Type B pancreatic cell (in vitro differentiated cells): ENCODE data around the gene DOCK1. TPM values are rescaled to one million over a fixed set of nuclear protein-coding genes. Genes with fewer than 3 reads are reported as not detected.

ENCODE experiments used
- DNase-seq: peaks from one replicate; pipeline ENCODE4 v3.0.0; 2021; ENCODE audit warnings: mixed read lengths; ENCODE audit not compliant: unreplicated experiment; ENCODE audit errors: extremely low spot score
- H3K27ac Mint-ChIP-seq: 2 replicates; pipeline ENCODE4 v1.8.0; 2021; ENCODE audit warnings: mild to moderate bottlenecking, mixed read lengths
- H3K27me3 Mint-ChIP-seq: 2 replicates; pipeline ENCODE4 v1.8.0; 2021; ENCODE audit warnings: mixed read lengths
- H3K36me3 Mint-ChIP-seq: 2 replicates; pipeline ENCODE4 v1.8.0; 2021; ENCODE audit warnings: mixed read lengths
- H3K4me1 Mint-ChIP-seq: one replicate; pipeline ENCODE4 v1.8.0; 2021; ENCODE audit warnings: mixed read lengths; ENCODE audit not compliant: unreplicated experiment
- H3K4me3 Mint-ChIP-seq: 2 replicates; pipeline ENCODE4 v1.8.0; 2021; ENCODE audit warnings: mild to moderate bottlenecking, mixed read lengths
- H3K9me3 Mint-ChIP-seq: 2 replicates; pipeline ENCODE4 v1.8.0; 2021; ENCODE audit warnings: mixed read lengths
- total RNA-seq: library from RNA; stranded (reverse); gene quantifications from 2 replicates; pipeline ENCODE4 v1.2.1, GENCODE V29; 2021; ENCODE audit warnings: low replicate concordance
- TF ChIP-seq, protein P1 (sequence below): fragments of 200-600 bp; sonication (generic); conservative IDR thresholded peaks from 2 replicates; pipeline ENCODE4 v1.5.0; 2021; ENCODE audit warnings: antibody characterized with exemption, mild to moderate bottlenecking

Gene DOCK1
- total RNA-seq, 1 donor from 2014 or later, result 67.4 TPM

DNA sequence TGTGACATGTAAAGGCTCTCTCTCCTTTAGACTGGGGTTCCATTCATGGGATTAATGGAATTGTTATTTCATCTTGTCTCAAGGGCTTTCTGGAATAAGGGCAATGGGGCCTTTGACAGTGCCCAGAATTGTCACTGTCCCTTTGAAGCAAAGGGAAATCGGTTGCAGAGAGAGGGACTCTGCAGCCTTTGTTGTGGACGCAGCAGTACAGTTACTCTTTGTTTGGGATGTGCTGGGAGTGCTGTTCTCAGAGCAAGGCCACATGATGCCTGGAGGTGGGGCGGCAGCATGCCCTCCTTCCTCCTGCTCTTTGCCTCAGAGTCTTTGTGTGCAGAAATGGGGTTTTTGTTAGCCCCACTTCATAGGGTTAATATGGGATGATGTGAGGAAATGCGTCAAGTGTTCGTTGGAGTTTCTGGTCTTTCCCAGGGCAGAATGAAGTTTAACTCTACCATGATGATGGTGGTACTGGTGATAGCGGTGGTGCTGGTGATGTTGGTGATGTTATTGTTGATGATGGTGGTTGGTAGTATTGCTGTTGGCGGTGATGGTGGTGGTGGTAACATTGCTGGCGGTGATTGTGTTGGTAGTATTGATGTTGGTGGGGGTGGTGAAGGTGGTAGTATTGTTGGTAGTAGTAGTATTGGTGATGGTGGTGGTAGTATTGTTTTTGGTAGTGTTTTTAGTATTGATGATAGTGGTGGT, 45.3 kb downstream of the DOCK1 start:
- TF ChIP-seq, protein P1, sequence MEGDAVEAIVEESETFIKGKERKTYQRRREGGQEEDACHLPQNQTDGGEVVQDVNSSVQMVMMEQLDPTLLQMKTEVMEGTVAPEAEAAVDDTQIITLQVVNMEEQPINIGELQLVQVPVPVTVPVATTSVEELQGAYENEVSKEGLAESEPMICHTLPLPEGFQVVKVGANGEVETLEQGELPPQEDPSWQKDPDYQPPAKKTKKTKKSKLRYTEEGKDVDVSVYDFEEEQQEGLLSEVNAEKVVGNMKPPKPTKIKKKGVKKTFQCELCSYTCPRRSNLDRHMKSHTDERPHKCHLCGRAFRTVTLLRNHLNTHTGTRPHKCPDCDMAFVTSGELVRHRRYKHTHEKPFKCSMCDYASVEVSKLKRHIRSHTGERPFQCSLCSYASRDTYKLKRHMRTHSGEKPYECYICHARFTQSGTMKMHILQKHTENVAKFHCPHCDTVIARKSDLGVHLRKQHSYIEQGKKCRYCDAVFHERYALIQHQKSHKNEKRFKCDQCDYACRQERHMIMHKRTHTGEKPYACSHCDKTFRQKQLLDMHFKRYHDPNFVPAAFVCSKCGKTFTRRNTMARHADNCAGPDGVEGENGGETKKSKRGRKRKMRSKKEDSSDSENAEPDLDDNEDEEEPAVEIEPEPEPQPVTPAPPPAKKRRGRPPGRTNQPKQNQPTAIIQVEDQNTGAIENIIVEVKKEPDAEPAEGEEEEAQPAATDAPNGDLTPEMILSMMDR, result no peak
- H3K36me3 Mint-ChIP-seq, result peaks cover 4% of the 10 kb centered on the region
- H3K4me1 Mint-ChIP-seq, result peaks cover 2% of the 10 kb centered on the region
- no peaks in the 10 kb centered on the region for H3K27me3 Mint-ChIP-seq
- H3K4me3 Mint-ChIP-seq, result no peak overlapping the region
- DNase-seq, result no peak
- no peak overlapping the region for H3K27ac Mint-ChIP-seq
- H3K9me3 Mint-ChIP-seq, result no peaks in the 10 kb centered on the region

DNA sequence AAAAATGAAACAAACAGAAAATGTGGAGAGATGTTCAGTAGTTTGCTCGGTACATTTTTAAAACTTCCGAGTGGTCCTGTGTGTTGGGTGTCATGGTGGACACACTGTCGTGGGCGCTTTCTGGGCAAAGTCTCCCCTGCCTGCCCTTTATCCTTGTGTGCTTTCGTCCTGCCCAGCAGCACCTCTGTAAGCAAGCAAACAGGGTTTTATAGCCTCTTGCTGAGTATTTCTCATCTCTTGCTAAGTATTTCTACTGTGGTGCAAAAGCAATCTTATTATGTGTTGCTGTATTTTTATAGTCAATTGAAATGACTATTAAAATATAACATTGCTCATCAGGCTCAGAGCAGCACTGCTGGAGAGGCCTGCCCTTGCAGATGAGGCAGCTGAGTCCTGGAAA, 48.7 kb downstream of the DOCK1 start:
- TF ChIP-seq, protein P1, result no peak
- Mint-ChIP-seq H3K9me3 (no peaks in the 10 kb centered on the region), H3K4me1 (peaks cover 7% of the 10 kb centered on the region), H3K36me3 (peaks cover 4% of the 10 kb centered on the region), H3K4me3 (no peak overlapping the region), H3K27me3 (no peaks in the 10 kb centered on the region), H3K27ac (no peak overlapping the region)
- no peak for DNase-seq

DNA sequence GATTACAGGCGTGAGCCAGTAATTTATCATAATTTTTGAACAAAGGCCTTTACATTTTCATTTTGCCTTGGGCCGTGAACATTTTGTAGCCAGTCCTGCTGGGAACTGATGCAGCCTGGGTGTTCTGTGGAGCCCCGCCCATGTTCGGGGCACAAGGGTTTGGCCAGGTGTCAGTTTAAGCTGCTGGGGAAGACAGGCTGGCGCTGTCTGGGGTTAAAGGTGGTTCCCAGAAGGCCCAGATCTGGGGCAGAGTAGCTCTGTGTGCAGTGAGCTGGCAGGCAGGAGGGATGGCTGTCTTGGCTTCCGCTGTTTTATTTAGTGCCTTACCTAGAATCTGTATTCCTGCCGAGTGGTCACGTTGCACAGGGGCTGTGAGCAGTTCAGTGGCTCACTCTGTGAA, 50.2 kb downstream of the DOCK1 start:
- H3K27me3 Mint-ChIP-seq, result no peaks in the 10 kb centered on the region
- no peak overlapping the region for H3K27ac Mint-ChIP-seq
- no peaks in the 10 kb centered on the region for H3K9me3 Mint-ChIP-seq
- no peak for DNase-seq
- H3K4me3 Mint-ChIP-seq, result no peak overlapping the region
- TF ChIP-seq, protein P1, result no peak
- peaks cover 4% of the 10 kb centered on the region for H3K36me3 Mint-ChIP-seq
- peaks cover 11% of the 10 kb centered on the region for H3K4me1 Mint-ChIP-seq

DNA sequence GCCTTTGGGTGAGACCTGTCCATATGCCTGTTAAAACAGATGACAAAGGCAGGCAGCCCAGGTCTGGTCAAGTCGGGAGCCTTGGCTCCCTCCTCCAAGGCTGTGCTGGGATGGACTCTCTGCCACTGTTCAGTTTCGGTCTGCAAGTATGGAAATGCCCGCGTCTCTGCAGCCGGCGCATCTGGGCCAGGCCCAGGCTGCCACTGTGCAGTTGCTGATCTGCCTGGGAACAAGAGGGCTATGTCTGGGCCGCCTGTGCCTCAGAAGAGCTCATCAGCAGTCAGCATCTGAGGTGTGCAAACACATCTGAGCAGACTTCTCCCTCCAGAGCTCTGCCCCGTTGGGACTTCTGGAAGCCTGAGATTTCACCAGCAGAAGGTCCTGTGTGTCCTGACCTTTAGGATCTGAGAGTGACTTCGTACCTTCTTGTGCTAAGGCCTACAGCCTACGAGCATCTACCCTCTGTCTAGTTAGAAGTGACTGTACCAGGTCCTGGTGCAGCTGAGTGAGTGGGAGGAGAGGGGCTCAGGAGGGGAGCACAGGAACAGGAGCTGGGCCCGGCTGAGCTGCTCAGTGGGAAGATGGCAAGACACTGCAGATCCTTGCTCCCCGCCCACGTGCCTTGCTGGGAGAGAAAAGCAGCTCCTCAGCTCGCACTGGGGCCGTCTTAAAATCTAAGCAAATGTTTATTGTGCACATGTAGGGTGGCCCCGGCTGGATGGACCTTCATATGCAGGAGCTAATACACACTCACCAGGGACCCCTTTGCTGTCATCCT, 50.9 kb downstream of the DOCK1 start:
- DNase-seq, result no peak
- no peak overlapping the region for H3K27ac Mint-ChIP-seq
- H3K4me3 Mint-ChIP-seq, result no peak overlapping the region
- peaks cover 11% of the 10 kb centered on the region for H3K4me1 Mint-ChIP-seq
- H3K9me3 Mint-ChIP-seq, result no peaks in the 10 kb centered on the region
- H3K36me3 Mint-ChIP-seq, result peaks cover 4% of the 10 kb centered on the region
- TF ChIP-seq, protein P1, result no peak
- H3K27me3 Mint-ChIP-seq, result no peaks in the 10 kb centered on the region

DNA sequence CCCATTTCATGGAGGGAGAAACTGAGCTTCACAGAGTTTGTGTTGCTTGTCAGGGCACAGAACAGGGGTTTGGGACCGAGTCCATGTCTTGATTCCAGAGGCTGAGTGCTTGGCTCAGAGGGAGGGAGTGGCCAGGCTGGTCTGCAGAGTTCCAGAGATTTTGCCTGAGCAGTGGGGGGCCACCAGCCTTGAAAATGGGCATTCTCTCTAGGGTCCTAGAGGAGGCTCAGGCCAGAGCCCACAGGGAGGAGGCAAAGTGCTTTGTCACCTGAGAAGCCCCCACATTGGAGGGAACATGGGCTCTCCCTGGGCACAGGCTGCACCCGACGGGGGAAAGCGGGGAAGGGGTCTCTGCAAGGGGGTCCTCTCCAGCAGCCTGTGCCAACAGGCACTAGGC, 51.5 kb downstream of the DOCK1 start:
- Mint-ChIP-seq H3K36me3 (peaks cover 8% of the 10 kb centered on the region), H3K9me3 (peaks cover 3% of the 10 kb centered on the region), H3K27me3 (no peaks in the 10 kb centered on the region), H3K4me1 (peaks cover 11% of the 10 kb centered on the region), H3K27ac (no peak overlapping the region), H3K4me3 (no peak overlapping the region)
- TF ChIP-seq, protein P1, result no peak
- DNase-seq, result no peak
